Activated T-helper 2 cell treated with anti-CD3 and anti-CD28 coated beads, Interferon-gamma antibody, Interleukin-2, Interleukin-4, amounts not matched to agents 10 μg/mL and 5 μg/mL and 100 μg/mL, durations not matched to agents 14 hours and 24 hours and 36 hours (primary cell): Measurements from ENCODE around the gene SERPINI1. TPM values are rescaled to one million over a fixed set of nuclear protein-coding genes. Genes with fewer than 3 reads are reported as not detected.

Experiments used
- DNase-seq: peaks from one replicate; pipeline ENCODE4 v3.0.0; 2021; ENCODE audit warnings: low spot score
- H3K27ac Mint-ChIP-seq: one replicate; pipeline ENCODE4 v1.8.0; 2021; ENCODE audit warnings: mixed read lengths
- H3K27me3 Mint-ChIP-seq: one replicate; pipeline ENCODE4 v1.8.0; 2021; ENCODE audit warnings: low read depth, mixed read lengths
- H3K36me3 Mint-ChIP-seq: one replicate; pipeline ENCODE4 v1.8.0; 2021; ENCODE audit warnings: low read depth, mixed read lengths
- H3K4me1 Mint-ChIP-seq: one replicate; pipeline ENCODE4 v1.8.0; 2021; ENCODE audit warnings: low read depth, mixed read lengths
- H3K4me3 Mint-ChIP-seq: one replicate; pipeline ENCODE4 v1.8.0; 2021; ENCODE audit warnings: low read depth, mild to moderate bottlenecking, moderate library complexity, mixed read lengths
- H3K9me3 Mint-ChIP-seq: one replicate; pipeline ENCODE4 v1.8.0; 2021; ENCODE audit warnings: mixed read lengths
- intact Hi-C: fragments of 100-400 bp; cut with micrococcal nuclease; formaldehyde crosslinking; loops from one replicate; pipeline ENCODE4 v1.15.1; 2023
- total RNA-seq: library from RNA; stranded (reverse); gene quantifications from 2 replicates; pipeline ENCODE4 v1.2.3, GENCODE V29; 2022

Gene SERPINI1
- total RNA-seq, 1 donor from 2014 or later = 0.46 TPM

DNA sequence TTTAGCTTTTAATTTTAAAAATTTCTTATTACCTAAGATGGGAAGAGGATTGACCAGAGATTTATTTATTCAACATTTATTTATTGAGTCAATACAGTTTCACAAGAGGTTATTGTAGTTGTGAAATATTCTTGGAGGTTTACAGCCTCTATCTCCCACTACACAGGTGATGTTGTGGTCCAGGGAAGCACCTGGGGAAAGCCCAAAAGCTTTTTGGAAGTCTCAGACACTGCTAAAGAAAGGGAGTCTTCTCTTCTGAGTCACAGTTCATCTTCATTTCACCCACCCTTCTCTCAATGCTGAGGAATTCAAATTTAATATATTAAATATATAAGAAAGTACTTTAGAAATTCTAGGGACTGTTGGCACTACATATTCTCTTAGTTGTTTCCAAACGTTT lies 41.8 kb downstream of the SERPINI1 start:
- DNase-seq = no peak
- Mint-ChIP-seq H3K27me3 (no peaks in the 10 kb centered on the region), H3K9me3 (no peaks in the 10 kb centered on the region), H3K4me1 (no peaks in the 10 kb centered on the region), H3K27ac (no peak overlapping the region), H3K36me3 (no peaks in the 10 kb centered on the region), H3K4me3 (no peak overlapping the region)
- intact Hi-C loops = no loop called here

DNA sequence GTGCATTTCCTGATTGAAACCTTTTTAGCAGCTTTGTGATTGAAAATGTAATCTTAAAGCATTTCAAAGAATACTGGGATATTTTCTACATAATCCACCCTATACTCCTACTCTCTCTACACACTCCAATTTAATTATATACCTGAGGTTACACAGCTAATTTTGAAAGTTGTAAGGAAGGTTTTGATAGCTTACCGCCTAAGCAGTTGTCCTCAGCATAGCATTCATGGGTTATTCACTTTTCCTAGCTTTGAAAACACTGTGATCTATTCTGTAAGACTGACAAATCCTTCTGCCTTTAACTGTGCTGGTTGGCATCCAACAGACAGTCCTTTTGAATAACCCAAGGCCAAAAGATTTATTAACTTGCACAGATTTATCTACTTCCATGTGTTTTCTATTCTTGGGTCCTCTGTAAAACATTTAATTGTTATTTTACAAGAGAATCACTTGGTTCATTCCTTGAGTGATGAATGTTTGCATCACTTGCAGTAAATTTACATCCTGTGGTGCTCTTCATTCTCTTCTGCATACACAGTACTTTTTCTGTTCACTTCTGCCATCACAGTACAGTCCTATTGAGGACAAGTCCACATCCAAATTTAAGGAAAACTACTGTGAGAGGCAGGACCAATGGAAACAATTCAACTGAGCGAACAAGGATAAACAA lies 44.8 kb downstream of the SERPINI1 start:
- no peak for DNase-seq
- no peak overlapping the region for H3K4me3 Mint-ChIP-seq
- intact Hi-C loops = no loop called here
- no peaks in the 10 kb centered on the region for H3K36me3 Mint-ChIP-seq
- no peaks in the 10 kb centered on the region for H3K4me1 Mint-ChIP-seq
- H3K27me3 Mint-ChIP-seq = no peaks in the 10 kb centered on the region
- no peaks in the 10 kb centered on the region for H3K9me3 Mint-ChIP-seq
- H3K27ac Mint-ChIP-seq = no peak overlapping the region

DNA sequence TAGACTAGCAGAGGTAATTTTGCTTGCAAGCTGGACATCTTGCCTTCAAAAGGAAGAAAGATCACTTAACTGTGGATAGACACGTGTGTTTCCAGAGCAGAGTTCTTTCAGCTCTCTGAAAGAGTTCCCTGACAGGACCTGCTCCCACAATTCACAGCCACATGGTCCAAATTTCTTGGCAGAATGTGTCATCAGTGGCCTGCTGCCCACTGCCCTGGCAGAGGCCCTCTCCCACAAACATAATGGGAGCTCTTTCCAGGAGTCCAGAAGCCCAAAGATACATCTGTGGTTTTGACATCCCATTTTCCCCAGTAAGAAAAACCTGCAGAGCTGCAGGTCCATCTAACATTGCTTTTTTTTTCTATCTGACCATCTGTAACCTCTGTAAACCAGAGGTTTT lies 48.3 kb downstream of the SERPINI1 start:
- no peak overlapping the region for H3K27ac Mint-ChIP-seq
- DNase-seq = no peak
- no peaks in the 10 kb centered on the region for H3K4me1 Mint-ChIP-seq
- intact Hi-C loops = no loop called here
- H3K27me3 Mint-ChIP-seq = no peaks in the 10 kb centered on the region
- no peaks in the 10 kb centered on the region for H3K9me3 Mint-ChIP-seq
- H3K4me3 Mint-ChIP-seq = no peak overlapping the region
- no peaks in the 10 kb centered on the region for H3K36me3 Mint-ChIP-seq

DNA sequence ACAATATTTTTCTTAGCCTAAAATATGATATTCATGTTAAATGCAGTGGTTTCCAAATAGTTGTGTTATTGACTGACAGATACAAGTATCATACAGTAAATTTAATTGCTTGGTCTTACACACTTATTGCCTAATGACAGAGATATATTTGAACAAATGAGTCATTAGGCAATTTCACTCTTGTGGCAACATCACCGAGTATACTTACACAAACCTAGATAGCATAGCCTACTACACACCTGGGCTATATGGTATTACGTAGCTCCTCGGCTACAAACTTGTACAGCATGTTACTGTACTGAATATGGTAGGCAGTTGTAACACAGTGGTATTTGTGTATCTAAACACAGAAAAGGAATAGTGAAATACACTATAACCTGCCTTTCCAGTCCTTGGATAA lies 50.3 kb downstream of the SERPINI1 start:
- Mint-ChIP-seq H3K36me3 (no peaks in the 10 kb centered on the region), H3K4me3 (no peak overlapping the region), H3K4me1 (no peaks in the 10 kb centered on the region), H3K9me3 (no peaks in the 10 kb centered on the region), H3K27me3 (no peaks in the 10 kb centered on the region), H3K27ac (no peak overlapping the region)
- DNase-seq = no peak
- intact Hi-C loops = no loop called here

DNA sequence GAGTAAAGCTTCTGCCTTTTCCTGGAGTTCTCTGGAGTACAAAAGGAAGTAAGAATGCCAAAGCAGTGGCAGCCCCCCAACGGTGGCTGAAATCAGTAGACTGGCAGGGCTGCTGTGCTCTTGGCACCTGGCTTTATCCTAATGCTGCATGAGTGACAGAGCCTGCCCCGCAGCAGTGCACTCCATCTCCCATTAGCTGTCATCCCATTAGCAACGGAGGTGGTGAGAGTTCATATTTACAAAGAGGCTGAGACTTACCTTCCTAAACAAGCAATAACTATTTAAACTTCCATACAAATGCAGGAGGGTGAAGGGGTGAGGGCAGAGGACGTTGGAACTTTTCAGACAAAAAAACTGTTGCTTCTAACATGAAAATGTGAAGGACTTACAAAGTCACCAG lies 51.9 kb downstream of the SERPINI1 start:
- intact Hi-C loops = no loop called here
- Mint-ChIP-seq H3K4me1 (no peaks in the 10 kb centered on the region), H3K27ac (no peak overlapping the region), H3K27me3 (no peaks in the 10 kb centered on the region), H3K4me3 (no peak overlapping the region), H3K9me3 (no peaks in the 10 kb centered on the region), H3K36me3 (no peaks in the 10 kb centered on the region)
- DNase-seq = no peak

DNA sequence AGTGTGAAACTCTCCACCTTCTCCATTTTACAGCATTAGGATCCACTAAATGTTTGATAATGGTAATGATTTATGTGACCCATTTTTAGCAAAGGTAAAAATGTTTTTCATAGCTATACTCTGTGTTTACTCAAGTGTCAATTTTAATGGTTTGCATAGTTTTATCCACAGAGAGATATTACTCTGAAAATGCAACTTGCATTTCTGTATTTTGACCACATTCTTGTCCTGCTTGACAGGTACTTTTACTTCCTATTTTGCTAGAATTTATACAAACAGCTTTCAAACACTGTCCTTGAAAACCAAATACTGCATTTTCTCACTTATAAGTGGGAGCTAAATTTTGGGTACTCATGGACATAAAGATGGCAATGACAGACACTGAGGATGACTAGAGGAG lies 62.9 kb downstream of the SERPINI1 start:
- DNase-seq = no peak
- no peaks in the 10 kb centered on the region for H3K4me1 Mint-ChIP-seq
- H3K36me3 Mint-ChIP-seq = no peaks in the 10 kb centered on the region
- H3K4me3 Mint-ChIP-seq = no peak overlapping the region
- intact Hi-C loops = no loop called here
- no peaks in the 10 kb centered on the region for H3K27me3 Mint-ChIP-seq
- no peaks in the 10 kb centered on the region for H3K9me3 Mint-ChIP-seq
- H3K27ac Mint-ChIP-seq = no peak overlapping the region

DNA sequence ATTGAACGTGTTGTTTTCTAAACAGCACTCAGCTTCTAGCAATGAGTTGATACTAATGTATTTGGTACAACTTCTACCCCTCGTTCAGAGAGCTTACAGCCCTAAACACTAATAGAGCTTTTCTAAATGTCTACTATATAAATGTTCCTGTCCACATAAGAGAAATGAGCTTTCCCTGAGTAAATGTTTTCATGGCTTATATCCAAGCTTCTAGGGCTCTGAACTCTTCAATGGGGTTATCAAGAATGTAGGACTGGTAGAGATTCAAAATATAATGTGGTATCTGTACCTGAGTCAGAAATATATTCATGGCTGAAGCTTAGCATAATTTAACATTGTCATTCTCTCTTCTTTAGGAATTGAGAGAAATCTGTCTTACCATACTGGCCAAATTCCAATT lies 73.4 kb downstream of the SERPINI1 start:
- Mint-ChIP-seq H3K36me3 (no peaks in the 10 kb centered on the region), H3K27ac (no peak overlapping the region), H3K9me3 (no peaks in the 10 kb centered on the region), H3K27me3 (no peaks in the 10 kb centered on the region), H3K4me1 (no peaks in the 10 kb centered on the region), H3K4me3 (no peak overlapping the region)
- intact Hi-C loops = no loop called here
- no peak for DNase-seq

DNA sequence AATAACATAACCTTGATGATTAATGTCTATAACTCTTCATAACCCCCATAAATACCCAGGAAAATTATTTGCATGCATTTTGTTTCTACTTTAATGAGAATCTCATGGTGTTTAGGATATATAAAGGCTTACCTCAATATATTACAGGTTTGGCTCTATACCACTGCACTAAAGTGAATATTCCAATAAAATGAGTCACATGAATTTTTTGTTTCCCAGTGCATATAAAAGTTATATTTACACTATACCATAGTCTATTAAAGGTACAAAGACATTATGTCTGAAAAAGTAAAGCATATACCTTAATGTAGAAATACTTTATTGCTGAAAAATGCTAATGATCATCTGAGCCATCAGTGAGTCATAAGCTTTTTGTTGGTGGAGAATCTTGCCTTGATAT lies 74.7 kb downstream of the SERPINI1 start:
- intact Hi-C loops = no loop called here
- H3K4me1 Mint-ChIP-seq = no peaks in the 10 kb centered on the region
- H3K9me3 Mint-ChIP-seq = no peaks in the 10 kb centered on the region
- no peak overlapping the region for H3K27ac Mint-ChIP-seq
- no peaks in the 10 kb centered on the region for H3K36me3 Mint-ChIP-seq
- H3K27me3 Mint-ChIP-seq = no peaks in the 10 kb centered on the region
- H3K4me3 Mint-ChIP-seq = no peak overlapping the region
- no peak for DNase-seq

DNA sequence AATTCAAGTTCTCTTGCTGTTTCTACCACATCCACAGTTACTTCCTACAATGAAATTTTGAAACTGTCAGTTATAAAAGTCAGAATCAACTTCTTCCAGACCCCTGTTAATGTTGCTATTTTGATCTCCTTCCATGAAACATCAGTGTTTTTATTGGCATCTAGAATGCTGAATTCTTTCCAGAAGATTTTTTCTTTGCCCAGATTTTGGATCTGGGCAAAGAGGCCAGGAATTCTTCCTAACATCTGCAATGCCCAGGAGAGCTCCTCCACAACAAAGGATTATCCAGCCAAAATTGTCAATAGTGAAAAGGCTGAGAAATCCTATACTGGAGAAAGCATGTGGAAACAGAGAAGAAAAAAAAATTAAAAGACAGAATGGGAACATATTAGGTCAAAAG lies 75.5 kb downstream of the SERPINI1 start:
- H3K27me3 Mint-ChIP-seq = no peaks in the 10 kb centered on the region
- intact Hi-C loops = no loop called here
- no peak for DNase-seq
- H3K9me3 Mint-ChIP-seq = no peaks in the 10 kb centered on the region
- no peaks in the 10 kb centered on the region for H3K36me3 Mint-ChIP-seq
- no peaks in the 10 kb centered on the region for H3K4me1 Mint-ChIP-seq
- H3K4me3 Mint-ChIP-seq = no peak overlapping the region
- no peak overlapping the region for H3K27ac Mint-ChIP-seq

DNA sequence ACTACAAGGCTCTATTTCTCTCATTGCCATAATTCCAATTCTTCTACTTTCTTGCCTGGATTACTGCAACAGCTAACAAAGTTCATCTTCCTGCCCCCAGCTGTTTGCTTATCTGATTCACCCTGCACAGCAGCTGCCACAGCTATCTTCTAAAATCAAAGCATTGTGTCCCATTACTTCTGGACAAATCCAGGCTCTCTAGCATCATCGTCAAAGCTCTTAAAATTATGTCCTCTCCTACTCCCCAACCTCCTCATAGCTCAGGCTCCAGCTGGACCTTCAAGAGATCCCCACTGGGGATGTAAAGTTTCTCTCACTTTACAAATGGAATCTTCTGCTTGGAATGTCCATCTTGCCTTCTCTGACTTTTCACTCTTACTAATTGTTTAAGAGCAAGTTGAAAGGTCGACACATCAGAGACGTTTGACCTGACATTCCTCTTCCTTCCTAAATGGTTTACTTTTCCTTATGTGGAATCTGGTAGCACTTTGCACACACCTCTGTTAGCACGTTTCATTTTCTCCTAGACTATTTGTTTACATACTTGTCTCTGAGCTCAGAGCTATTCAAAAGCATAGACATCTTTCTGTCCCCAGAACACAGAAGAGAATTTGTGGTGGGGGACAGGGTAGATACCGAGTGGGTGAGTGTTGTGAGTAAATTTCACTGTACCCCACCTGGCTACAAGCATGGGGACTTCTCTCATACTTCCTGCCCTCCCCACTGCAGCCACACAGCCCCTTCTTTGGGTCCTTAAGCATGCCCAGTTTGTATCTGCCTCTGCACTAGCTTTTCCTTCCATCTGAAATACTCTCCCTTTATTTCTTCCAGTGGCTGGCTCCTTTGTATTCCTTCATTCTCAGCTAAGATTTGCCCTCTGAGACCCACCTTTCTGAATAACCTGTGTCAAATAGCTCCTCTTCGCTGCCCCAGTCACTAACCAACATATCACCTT lies 77.9 kb downstream of the SERPINI1 start:
- no peaks in the 10 kb centered on the region for H3K27me3 Mint-ChIP-seq
- H3K4me3 Mint-ChIP-seq = no peak overlapping the region
- H3K4me1 Mint-ChIP-seq = no peaks in the 10 kb centered on the region
- no peaks in the 10 kb centered on the region for H3K9me3 Mint-ChIP-seq
- H3K36me3 Mint-ChIP-seq = no peaks in the 10 kb centered on the region
- H3K27ac Mint-ChIP-seq = no peak overlapping the region
- no peak for DNase-seq
- intact Hi-C loops = no loop called here

DNA sequence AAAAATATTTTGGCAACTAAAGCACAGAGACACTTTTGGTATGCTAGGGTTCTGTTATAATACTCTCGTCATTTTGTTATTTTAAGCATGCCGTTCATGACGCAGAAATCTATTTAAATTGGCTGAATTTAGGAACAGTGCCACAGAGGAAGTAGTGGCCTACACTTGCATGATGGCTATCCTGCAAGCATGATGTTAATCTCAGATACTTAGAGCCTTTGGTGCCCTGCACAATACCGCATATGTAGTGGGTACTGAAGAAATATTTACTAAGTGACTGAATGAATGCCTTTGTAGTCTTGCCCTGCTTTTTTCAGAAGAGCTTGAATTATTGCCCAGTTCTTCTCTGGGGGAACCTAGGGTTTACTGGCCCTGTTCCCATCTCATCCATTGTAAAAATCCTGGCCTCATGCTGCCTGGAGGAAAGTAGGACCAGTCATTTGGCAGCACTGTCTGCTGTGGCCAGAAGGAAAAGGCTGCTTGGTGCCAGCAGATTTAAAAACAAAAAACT lies 79.0 kb downstream of the SERPINI1 start:
- Mint-ChIP-seq H3K27ac (no peak overlapping the region), H3K9me3 (no peaks in the 10 kb centered on the region)

DNA sequence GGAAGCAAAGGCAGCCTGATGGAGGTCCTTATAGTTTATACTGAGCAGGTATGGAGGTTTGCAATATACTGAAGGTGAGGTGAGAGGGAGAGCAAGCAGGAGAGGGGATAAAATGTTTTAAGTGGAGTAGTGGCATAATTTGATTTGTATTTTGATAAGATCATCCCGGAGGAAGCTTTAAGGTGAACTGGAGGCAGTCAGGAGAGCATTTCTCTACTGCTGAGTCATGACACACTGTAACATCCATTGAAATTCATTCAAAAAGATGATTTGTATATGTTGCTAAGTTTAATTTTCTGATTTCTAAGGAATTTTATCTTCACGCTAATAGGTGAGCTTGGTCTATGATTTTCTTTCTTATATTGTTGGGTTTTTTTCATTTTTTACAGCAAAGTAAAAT lies 81.4 kb downstream of the SERPINI1 start:
- Mint-ChIP-seq H3K27ac (no peak overlapping the region), H3K4me1 (no peaks in the 10 kb centered on the region), H3K4me3 (no peak overlapping the region), H3K9me3 (no peaks in the 10 kb centered on the region), H3K36me3 (no peaks in the 10 kb centered on the region), H3K27me3 (no peaks in the 10 kb centered on the region)
- intact Hi-C loops = no loop called here
- no peak for DNase-seq

More for the DNA sequence above, 79.0 kb downstream of the SERPINI1 start:
- DNase-seq = no peak
- Mint-ChIP-seq H3K27me3 (no peaks in the 10 kb centered on the region), H3K4me3 (no peak overlapping the region), H3K4me1 (no peaks in the 10 kb centered on the region), H3K36me3 (no peaks in the 10 kb centered on the region)
- intact Hi-C loops = no loop called here
